CD4-positive, alpha-beta T cell (primary cell): ENCODE data around the gene PRICKLE2. TPM values are rescaled to one million over a fixed set of nuclear protein-coding genes. Genes with fewer than 3 reads are reported as not detected.

ENCODE experiments used
- ATAC-seq: fragments of 200-7000 bp; cut with Tn5 transposase; one replicate; pipeline ENCODE4 v1.10.0; 2022; ENCODE audit warnings: mild to moderate bottlenecking; ENCODE audit not compliant: poor library complexity
- CTCF ChIA-PET: fragments of 350-600 bp; sonication (Branson Sonifier 250); formaldehyde crosslinking; loops from one replicate; lab custom pipeline; 2021; ENCODE audit warnings: antibody characterized with exemption, inconsistent platforms; lab: Charles Lee
- POLR2A ChIA-PET: fragments of 350-600 bp; sonication (Branson Sonifier 250); formaldehyde crosslinking; loops from one replicate; lab custom pipeline; 2021; ENCODE audit warnings: antibody characterized with exemption, inconsistent platforms; lab: Charles Lee
- DNase-seq, 14 experiments: peaks; one replicate each; pipeline ENCODE4 v3.0.0-alpha.2; 2013 to 2020; ENCODE audit warnings: mixed read lengths in 2 of 14
- H3K27ac ChIP-seq, 2 donors: one replicate each; pipeline versions ENCODE4 v1.5.1 to v1.7.0; 2013; ENCODE audit warnings: low read length in 2 of 2, low read depth in 1 of 2, mild to moderate bottlenecking in 1 of 2
- H3K27me3 ChIP-seq, 2 experiments: 1 replicate in 1 of 2; 2 replicates in 1 of 2; pipeline versions ENCODE4 v1.6.1 to v1.7.0; 2013; ENCODE audit warnings: low read length in 2 of 2, control low read depth in 1 of 2, mild to moderate bottlenecking in 1 of 2, moderate library complexity in 1 of 2; ENCODE audit not compliant: insufficient read depth in 2 of 2, control insufficient read depth in 1 of 2
- H3K36me3 ChIP-seq: one replicate; pipeline ENCODE4 v1.6.1; 2013; ENCODE audit warnings: low read length, control low read depth; ENCODE audit not compliant: insufficient read depth
- H3K4me1 ChIP-seq: one replicate; pipeline ENCODE4 v1.6.1; 2013; ENCODE audit warnings: low read length, control low read depth; ENCODE audit not compliant: insufficient read depth
- H3K4me3 ChIP-seq: one replicate; pipeline ENCODE4 v1.5.1; 2013; ENCODE audit warnings: mild to moderate bottlenecking, low read length, moderate library complexity
- H3K9me3 ChIP-seq, 2 experiments: 1 replicate in 1 of 2; 2 replicates in 1 of 2; pipeline versions ENCODE4 v1.6.1 to v1.7.0; 2013; ENCODE audit warnings: low read length in 2 of 2, mild to moderate bottlenecking in 2 of 2, control low read depth in 1 of 2, moderate library complexity in 1 of 2; ENCODE audit not compliant: control insufficient read depth in 1 of 2, insufficient read depth in 1 of 2
- H3K27ac Mint-ChIP-seq: one replicate; pipeline ENCODE4 v1.8.0; 2020; ENCODE audit warnings: mixed read lengths
- H3K27me3 Mint-ChIP-seq: one replicate; pipeline ENCODE4 v1.8.0; 2021; ENCODE audit warnings: mixed read lengths
- H3K36me3 Mint-ChIP-seq: one replicate; pipeline ENCODE4 v1.8.0; 2021; ENCODE audit warnings: low read depth, mixed read lengths
- H3K4me1 Mint-ChIP-seq: one replicate; pipeline ENCODE4 v1.8.0; 2021; ENCODE audit warnings: low read depth, mixed read lengths
- H3K4me3 Mint-ChIP-seq: one replicate; pipeline ENCODE4 v1.8.0; 2020; ENCODE audit warnings: mild to moderate bottlenecking, mixed read lengths
- H3K9me3 Mint-ChIP-seq: one replicate; pipeline ENCODE4 v1.8.0; 2020; ENCODE audit warnings: mixed read lengths
- intact Hi-C, 2 experiments: fragments of 100-400 bp; cut with DNase I in 1 of 2; cut with micrococcal nuclease in 1 of 2; formaldehyde crosslinking; loops; one replicate each; pipeline versions ENCODE4 v1.15.1 to v1.9.0; 2023 to 2025; cut with DNase I, micrococcal nuclease
- total RNA-seq, 174 experiments: library from RNA in 2 of 174; stranded (reverse) in 2 of 174; gene quantifications; one replicate each; pipeline ENCODE4 v1.2.3 and lab custom pipeline; 2021 to 2026
- TF ChIP-seq, protein P1 (sequence below): fragments of 200-600 bp; IDR thresholded peaks from one replicate; pipeline ENCODE4 v1.8.0; 2022; ENCODE audit warnings: antibody characterized with exemption, mild to moderate bottlenecking

PRICKLE2 gene
- total RNA-seq, 2 experiments from 2014 or later = not detected

- Histone ChIP-seq H3K4me3 (no peak overlapping the region), H3K36me3 (no peaks in the 10 kb centered on the region), H3K27ac (no peak overlapping the region), H3K4me1 (no peaks in the 10 kb centered on the region), H3K27me3 (peaks cover 0 to 5% of the 10 kb centered on the region in 2 experiments), H3K9me3 (no peaks in the 10 kb centered on the region)
- Mint-ChIP-seq H3K4me1 (no peaks in the 10 kb centered on the region), H3K9me3 (no peaks in the 10 kb centered on the region), H3K36me3 (no peaks in the 10 kb centered on the region), H3K27me3 (peaks cover 25% of the 10 kb centered on the region), H3K4me3 (no peak overlapping the region), H3K27ac (no peak overlapping the region)
- POLR2A ChIA-PET = no interaction called here
- TF ChIP-seq, protein P1, sequence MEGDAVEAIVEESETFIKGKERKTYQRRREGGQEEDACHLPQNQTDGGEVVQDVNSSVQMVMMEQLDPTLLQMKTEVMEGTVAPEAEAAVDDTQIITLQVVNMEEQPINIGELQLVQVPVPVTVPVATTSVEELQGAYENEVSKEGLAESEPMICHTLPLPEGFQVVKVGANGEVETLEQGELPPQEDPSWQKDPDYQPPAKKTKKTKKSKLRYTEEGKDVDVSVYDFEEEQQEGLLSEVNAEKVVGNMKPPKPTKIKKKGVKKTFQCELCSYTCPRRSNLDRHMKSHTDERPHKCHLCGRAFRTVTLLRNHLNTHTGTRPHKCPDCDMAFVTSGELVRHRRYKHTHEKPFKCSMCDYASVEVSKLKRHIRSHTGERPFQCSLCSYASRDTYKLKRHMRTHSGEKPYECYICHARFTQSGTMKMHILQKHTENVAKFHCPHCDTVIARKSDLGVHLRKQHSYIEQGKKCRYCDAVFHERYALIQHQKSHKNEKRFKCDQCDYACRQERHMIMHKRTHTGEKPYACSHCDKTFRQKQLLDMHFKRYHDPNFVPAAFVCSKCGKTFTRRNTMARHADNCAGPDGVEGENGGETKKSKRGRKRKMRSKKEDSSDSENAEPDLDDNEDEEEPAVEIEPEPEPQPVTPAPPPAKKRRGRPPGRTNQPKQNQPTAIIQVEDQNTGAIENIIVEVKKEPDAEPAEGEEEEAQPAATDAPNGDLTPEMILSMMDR = no peak
- CTCF ChIA-PET = no interaction called here
- intact Hi-C loops = no loop called here
- DNase-seq = no peak
- no peak for ATAC-seq
Measured at GRCh38 chr3:64178419-64178818, 46.8 kb downstream of the PRICKLE2 start.

DNA sequence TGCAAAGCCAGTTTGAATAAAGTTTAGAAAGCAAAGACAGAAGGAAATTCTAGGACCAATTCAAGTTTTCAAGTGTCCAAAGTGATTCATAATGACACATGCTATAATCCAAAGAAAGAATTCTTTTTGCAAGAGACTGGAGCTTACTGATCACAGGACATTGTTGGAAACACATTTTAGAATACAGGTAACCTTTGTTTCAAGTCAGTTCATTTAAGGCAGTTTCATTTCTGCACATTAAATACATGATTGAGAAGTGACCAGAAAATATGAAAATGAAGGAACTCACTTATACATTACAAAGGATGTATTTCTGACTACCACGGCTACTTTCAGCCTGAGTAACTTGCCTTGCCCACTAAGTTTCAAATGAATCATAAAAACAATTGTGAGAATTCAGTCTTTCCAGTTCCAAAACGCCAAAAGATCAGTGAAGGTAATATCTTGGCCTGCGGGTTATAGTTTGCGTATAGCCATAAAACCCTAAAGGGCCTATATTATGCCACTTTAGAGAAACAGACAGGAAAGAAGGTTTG lies 48.7 kb downstream of the PRICKLE2 start:
- CTCF ChIA-PET = no interaction called here
- Histone ChIP-seq H3K4me3 (no peak overlapping the region), H3K27me3 (peaks cover 0 to 3% of the 10 kb centered on the region in 2 experiments), H3K4me1 (no peaks in the 10 kb centered on the region), H3K36me3 (no peaks in the 10 kb centered on the region), H3K9me3 (no peaks in the 10 kb centered on the region), H3K27ac (no peak overlapping the region)
- no peak overlapping the region for H3K27ac Mint-ChIP-seq
- POLR2A ChIA-PET = no interaction called here
- H3K36me3 Mint-ChIP-seq = no peaks in the 10 kb centered on the region
- peaks cover 3% of the 10 kb centered on the region for H3K9me3 Mint-ChIP-seq
- peaks cover 21% of the 10 kb centered on the region for H3K27me3 Mint-ChIP-seq
- DNase-seq (no peak), ATAC-seq (no peak)
- intact Hi-C loops = no loop called here
- TF ChIP-seq, protein P1 = no peak
- no peak overlapping the region for H3K4me3 Mint-ChIP-seq
- no peaks in the 10 kb centered on the region for H3K4me1 Mint-ChIP-seq

GRCh38 chr3:64174328-64174727 lies 50.9 kb downstream of the PRICKLE2 start:
- no peak overlapping the region for H3K27ac Mint-ChIP-seq
- DNase-seq (no peak), ATAC-seq (no peak)
- intact Hi-C loops = no loop called here
- ChIA-PET CTCF (no interaction called here), POLR2A (no interaction called here)
- TF ChIP-seq, protein P1 = no peak
- H3K36me3 ChIP-seq = no peaks in the 10 kb centered on the region
- H3K27ac ChIP-seq = no peak overlapping the region
- H3K9me3 Mint-ChIP-seq = peaks cover 3% of the 10 kb centered on the region
- H3K36me3 Mint-ChIP-seq = no peaks in the 10 kb centered on the region
- H3K9me3 ChIP-seq = no peaks in the 10 kb centered on the region
- no peaks in the 10 kb centered on the region for H3K27me3 ChIP-seq
- no peak overlapping the region for H3K4me3 ChIP-seq
- no peaks in the 10 kb centered on the region for H3K4me1 ChIP-seq
- no peak overlapping the region for H3K4me3 Mint-ChIP-seq
- peaks cover 15% of the 10 kb centered on the region for H3K27me3 Mint-ChIP-seq
- H3K4me1 Mint-ChIP-seq = no peaks in the 10 kb centered on the region
